GM19238 (cell line): Measurements from ENCODE around the gene ASTN2.
A peak's percentile ranks its signal among the peaks of the same experiment; 100 is the strongest.
"Not testable (repeated sequence)": the region's sequence is repeated elsewhere in the genome, so short reads cannot be mapped to it uniquely, and the experiment has no call there.

ENCODE experiments used
- DNase-seq: peaks from one replicate; pipeline ENCODE4 v3.0.0; 2011; ENCODE audit warnings: low spot score; ENCODE audit not compliant: insufficient read length

ASTN2 gene

GRCh38 chr9:116706310-116707290, 708.3 kb downstream of the ASTN2 start:
- DNase-seq = no peak

GRCh38 chr9:116705531-116705930, 709.3 kb downstream of the ASTN2 start:
- DNase-seq = no peak

- DNase-seq = no peak
Observed at GRCh38 chr9:116704470-116704869, 710.4 kb downstream of the ASTN2 start.

- DNase-seq = no peak
Observed at GRCh38 chr9:116703634-116704033, 711.2 kb downstream of the ASTN2 start.

GRCh38 chr9:116701940-116702642, 712.8 kb downstream of the ASTN2 start:
- no peak for DNase-seq

- no peak for DNase-seq
Observed at GRCh38 chr9:116700882-116701865, 713.7 kb downstream of the ASTN2 start.

- DNase-seq = no peak
Observed at GRCh38 chr9:116700279-116700678, 714.6 kb downstream of the ASTN2 start.

GRCh38 chr9:116697887-116698286, 717.0 kb downstream of the ASTN2 start:
- DNase-seq = no peak

- DNase-seq = no peak
Observed at GRCh38 chr9:116697362-116697761, 717.5 kb downstream of the ASTN2 start.

- DNase-seq = no peak
Observed at GRCh38 chr9:116695438-116695837, 719.4 kb downstream of the ASTN2 start.

GRCh38 chr9:116694785-116695291, 720.0 kb downstream of the ASTN2 start:
- DNase-seq = no peak

GRCh38 chr9:116693233-116693731, 721.6 kb downstream of the ASTN2 start:
- no peak for DNase-seq

- no peak for DNase-seq
Observed at GRCh38 chr9:116692616-116693015, 722.2 kb downstream of the ASTN2 start.

GRCh38 chr9:116691607-116692006, 723.2 kb downstream of the ASTN2 start:
- no peak for DNase-seq

GRCh38 chr9:116690805-116691204, 724.1 kb downstream of the ASTN2 start:
- DNase-seq = not testable (repeated sequence)

- no peak for DNase-seq
Observed at GRCh38 chr9:116689486-116690032, 725.3 kb downstream of the ASTN2 start.

- no peak for DNase-seq
Observed at GRCh38 chr9:116688806-116689485, 725.9 kb downstream of the ASTN2 start.

GRCh38 chr9:116687754-116688135, 727.1 kb downstream of the ASTN2 start:
- DNase-seq = no peak

GRCh38 chr9:116687074-116687753, 727.6 kb downstream of the ASTN2 start, which contains the start of gene TRIM32:
Gene TRIM32 (plus strand): TSS chr9:116687305. CDS start chr9:116697743, 10,438 bp downstream.
- DNase-seq = peak; percentile 85
